Stimulated activated CD4-positive, alpha-beta T cell treated with anti-CD3 and anti-CD28 coated beads, Interleukin-12 subunit alpha, Interleukin-12 subunit beta, amount 100 ng/mL, for 48 hours (primary cell): Measurements from ENCODE around the gene ASB8.
A peak's percentile ranks its signal among the peaks of the same experiment; 100 is the strongest.

Source experiments
- DNase-seq, 3 donors: peaks; one replicate each; pipeline ENCODE4 v3.0.0-alpha.2; 2020; ENCODE audit warnings: low read depth in 2 of 3, low spot score in 1 of 3

ASB8 gene

DNA sequence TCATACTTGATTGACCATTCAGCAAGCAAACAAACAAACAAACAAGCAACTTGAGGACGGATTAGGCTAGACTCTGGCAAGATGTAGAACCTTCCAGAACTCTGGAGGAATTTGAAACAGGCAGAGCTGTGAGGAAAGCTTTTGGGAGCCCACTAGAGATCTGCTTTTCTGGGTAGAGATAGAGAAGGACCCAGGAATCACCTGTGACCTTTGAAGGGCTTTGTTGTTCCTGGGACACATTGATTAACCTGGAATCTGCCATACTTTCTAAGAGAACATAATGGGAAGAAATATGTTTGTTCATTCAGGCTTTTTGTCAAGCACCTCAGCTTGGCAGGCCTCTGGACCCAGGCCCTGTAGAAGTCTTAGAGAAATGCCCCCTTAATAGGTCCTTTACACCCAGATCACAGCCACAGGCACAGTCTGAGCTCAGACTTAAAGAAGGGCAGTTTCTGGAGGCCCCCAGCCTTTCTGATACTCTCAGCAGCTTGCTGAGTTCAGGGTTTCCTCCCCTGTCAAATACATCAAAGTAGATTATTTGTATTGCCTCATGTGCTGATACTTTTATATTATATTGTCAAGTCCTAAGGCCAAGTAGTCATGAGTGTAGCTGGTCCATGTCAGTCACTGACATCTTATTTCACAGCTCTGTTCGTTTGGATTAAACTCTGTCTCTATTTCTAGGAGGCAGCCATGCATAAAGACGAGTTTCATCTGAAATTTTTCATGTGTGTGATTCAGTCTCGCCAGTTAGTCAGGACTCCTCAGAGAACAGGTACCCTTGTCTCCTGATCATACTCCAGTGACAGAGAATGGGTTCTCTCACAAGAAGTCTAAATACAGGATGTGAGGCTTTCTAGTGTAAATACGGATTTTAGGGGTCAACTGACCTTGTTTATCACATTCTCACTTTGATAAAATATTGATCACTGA lies 50.4 kb downstream of the ASB8 start:
- no peak for DNase-seq

DNA sequence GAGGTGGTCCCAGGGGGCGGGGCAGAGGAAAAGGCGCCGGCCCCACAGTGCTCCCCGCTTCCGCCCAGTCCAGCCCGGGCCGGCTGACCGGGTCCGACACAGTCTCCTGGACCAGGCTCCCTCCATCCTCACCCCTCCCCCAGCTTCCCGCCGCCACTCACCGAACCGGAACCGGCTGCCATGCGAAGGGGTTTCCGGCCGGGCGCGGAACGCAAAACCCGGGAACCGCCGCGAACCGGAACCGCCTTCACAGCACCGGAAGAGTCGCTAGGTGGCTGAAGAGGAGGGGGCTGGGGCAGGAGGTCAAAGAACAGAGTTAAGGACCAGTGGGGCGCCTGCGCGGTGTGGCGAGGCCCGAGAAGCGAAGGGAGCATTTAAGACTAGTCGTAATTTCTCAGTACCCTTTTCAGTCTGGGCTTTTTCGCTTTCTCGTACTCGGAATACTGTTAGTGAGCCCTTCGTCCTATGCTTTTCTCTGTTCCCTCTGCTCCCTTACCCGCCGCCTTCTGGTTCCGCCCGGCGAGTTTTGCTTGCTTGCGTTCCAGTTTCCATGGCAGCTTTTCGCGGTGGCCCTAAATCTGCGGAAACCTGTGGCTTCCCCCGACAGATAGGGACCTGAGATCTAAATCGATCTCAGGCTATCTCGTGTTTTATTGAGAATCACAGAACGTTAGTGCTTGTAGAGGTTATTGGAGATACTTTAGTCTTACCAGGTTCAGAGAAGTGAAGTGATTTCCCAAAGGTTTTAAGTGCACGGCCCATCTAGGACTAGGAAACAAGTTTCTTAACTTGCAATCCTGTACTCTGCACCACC lies 51.2 kb downstream of the ASB8 start, which contains the start of gene SENP1:
Gene SENP1, minus strand, starts transcription at position 213 of the 814 bp plus-strand sequence. CDS start 4,607 bp downstream, outside the sequence.
- DNase-seq, result peak; percentile 88 to 90 (median 89)

DNA sequence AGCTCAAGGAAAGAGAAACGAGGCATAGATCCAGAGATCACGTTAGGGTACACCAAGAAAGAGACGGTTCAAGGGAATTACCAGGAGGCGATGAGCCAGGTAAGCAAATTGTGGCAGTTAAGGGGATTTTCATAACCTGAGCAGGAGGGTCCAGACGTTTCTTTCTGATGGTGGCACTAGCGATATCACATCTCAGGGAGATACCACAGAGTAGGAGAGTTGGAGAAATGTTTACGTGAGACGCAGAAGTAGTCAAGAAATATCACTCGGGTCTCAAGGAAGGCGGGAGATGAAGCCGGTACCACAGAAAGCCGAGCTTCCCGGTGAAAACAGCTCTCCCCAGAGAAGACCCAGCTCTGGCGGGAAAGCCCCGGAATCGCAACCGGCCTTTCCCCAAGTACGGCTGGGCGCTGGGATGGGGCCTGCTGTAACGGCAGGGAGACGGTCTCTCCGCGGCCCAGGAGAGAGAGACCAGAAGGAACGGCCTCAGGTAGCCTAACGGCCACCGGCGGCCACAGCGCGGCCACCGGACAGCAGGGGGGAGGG lies 51.9 kb downstream of the ASB8 start:
- DNase-seq, result peak in 1 of 3 donors; percentile 40

DNA sequence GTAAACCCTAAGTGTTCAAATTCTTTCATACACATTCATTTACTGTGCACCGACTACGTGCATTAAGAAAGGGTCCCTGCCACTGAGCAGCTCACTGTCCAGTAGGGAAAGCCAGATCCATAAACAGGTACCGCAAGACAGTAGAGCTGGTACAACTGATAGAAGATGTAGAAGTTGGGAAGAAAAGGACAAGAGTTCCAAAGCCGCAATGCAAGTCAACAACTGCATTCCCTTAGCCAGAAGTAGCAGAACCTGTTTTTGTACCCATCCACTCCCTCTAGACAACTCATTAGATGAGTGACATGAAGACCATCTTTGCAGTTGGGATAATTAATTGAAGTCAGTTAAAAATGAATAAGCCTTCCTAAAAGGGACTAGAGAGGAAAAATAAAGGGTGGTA lies 52.8 kb downstream of the ASB8 start:
- no peak for DNase-seq
